Progenitor cell of endocrine pancreas (in vitro differentiated cells): ENCODE data around the gene LSAMP. TPM values are rescaled to one million over a fixed set of nuclear protein-coding genes. Genes with fewer than 3 reads are reported as not detected.
"Not testable (repeated sequence)": the region's sequence is repeated elsewhere in the genome, so short reads cannot be mapped to it uniquely, and the experiment has no call there.

Source experiments
- DNase-seq: peaks from one replicate; pipeline ENCODE4 v3.0.0; 2021; ENCODE audit warnings: low spot score; ENCODE audit not compliant: unreplicated experiment
- H3K27ac Mint-ChIP-seq: 2 replicates; pipeline ENCODE4 v1.8.0; 2021; ENCODE audit warnings: mild to moderate bottlenecking, moderate library complexity, mixed read lengths
- H3K27me3 Mint-ChIP-seq: 2 replicates; pipeline ENCODE4 v1.8.0; 2021; ENCODE audit warnings: mixed read lengths
- H3K36me3 Mint-ChIP-seq: 2 replicates; pipeline ENCODE4 v1.8.0; 2022; ENCODE audit warnings: mixed read lengths; ENCODE audit not compliant: insufficient read depth
- H3K4me1 Mint-ChIP-seq: 2 replicates; pipeline ENCODE4 v1.8.0; 2021; ENCODE audit warnings: low read depth, mixed read lengths
- H3K4me3 Mint-ChIP-seq: 2 replicates; pipeline ENCODE4 v1.8.0; 2021; ENCODE audit warnings: low read depth, mild to moderate bottlenecking, moderate library complexity, mixed read lengths
- H3K9me3 Mint-ChIP-seq: 2 replicates; pipeline ENCODE4 v1.8.0; 2021; ENCODE audit warnings: low read depth, mixed read lengths
- CTCF ChIP-seq: fragments of 200-600 bp; sonication (generic); IDR thresholded peaks from one replicate; pipeline ENCODE4 v1.5.0; 2021; ENCODE audit warnings: antibody characterized with exemption, mild to moderate bottlenecking; ENCODE audit not compliant: unreplicated experiment
- total RNA-seq: library from RNA; stranded (reverse); gene quantifications from 2 replicates; pipeline ENCODE4 v1.2.1, GENCODE V29; 2021

LSAMP gene
- total RNA-seq, 1 donor from 2014 or later = 20.7 TPM

DNA sequence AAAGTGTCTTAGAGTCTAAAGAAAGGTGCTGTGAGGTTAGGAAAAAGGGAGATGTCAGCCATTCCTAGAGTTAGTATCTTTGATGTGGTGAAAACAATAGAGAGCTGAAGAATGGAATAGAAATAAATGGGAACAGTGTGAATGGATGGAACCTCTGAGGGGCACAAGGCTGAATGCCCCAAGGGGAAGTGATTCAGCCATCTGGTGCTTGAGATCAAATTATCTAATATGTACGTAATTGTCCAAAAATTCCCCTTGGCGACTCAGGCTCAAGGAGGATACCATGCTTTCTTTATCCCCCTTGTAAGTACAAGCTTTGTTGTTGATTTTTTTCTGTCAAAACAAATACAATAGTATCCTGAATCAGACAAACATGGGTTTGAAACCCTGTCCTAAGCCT lies 361.6 kb downstream of the LSAMP start:
- no peaks in the 10 kb centered on the region for H3K9me3 Mint-ChIP-seq
- no peak overlapping the region for H3K4me3 Mint-ChIP-seq
- no peak for TF ChIP-seq CTCF
- H3K27ac Mint-ChIP-seq = no peak overlapping the region
- no peaks in the 10 kb centered on the region for H3K27me3 Mint-ChIP-seq
- H3K4me1 Mint-ChIP-seq = no peaks in the 10 kb centered on the region
- DNase-seq = no peak
- no peaks in the 10 kb centered on the region for H3K36me3 Mint-ChIP-seq

- no peaks in the 10 kb centered on the region for H3K4me1 Mint-ChIP-seq
- H3K27me3 Mint-ChIP-seq = no peaks in the 10 kb centered on the region
- H3K4me3 Mint-ChIP-seq = no peak overlapping the region
- no peak for TF ChIP-seq CTCF
- H3K9me3 Mint-ChIP-seq = no peaks in the 10 kb centered on the region
- no peak for DNase-seq
- H3K36me3 Mint-ChIP-seq = no peaks in the 10 kb centered on the region
- no peak overlapping the region for H3K27ac Mint-ChIP-seq
Observed at GRCh38 chr3:116078561-116078960, 366.7 kb downstream of the LSAMP start.

DNA sequence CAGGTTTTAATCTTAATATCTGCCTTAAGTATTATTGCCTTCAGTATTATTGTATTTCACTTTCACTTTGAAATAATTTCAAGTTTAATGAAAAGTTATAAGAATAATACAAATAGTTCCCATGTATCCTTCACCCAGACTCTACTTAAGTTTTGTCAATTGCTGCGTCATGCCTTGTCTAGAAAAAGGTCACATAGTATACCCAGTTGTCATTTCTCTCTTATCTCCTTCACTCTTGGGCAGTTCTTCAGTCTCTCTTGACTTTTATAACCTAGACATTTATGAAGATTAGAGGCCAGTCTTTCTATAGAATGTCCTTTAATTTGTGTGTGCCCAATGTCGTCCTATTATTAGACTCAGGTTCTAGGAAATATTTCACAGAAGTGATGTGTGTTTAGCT lies 367.7 kb downstream of the LSAMP start:
- DNase-seq = no peak
- Mint-ChIP-seq H3K9me3 (no peaks in the 10 kb centered on the region), H3K27me3 (no peaks in the 10 kb centered on the region), H3K4me3 (no peak overlapping the region), H3K27ac (no peak overlapping the region), H3K4me1 (no peaks in the 10 kb centered on the region), H3K36me3 (no peaks in the 10 kb centered on the region)
- TF ChIP-seq CTCF = no peak

GRCh38 chr3:116077059-116077458 lies 368.2 kb downstream of the LSAMP start:
- H3K27me3 Mint-ChIP-seq = no peaks in the 10 kb centered on the region
- no peak overlapping the region for H3K27ac Mint-ChIP-seq
- DNase-seq = no peak
- H3K4me3 Mint-ChIP-seq = no peak overlapping the region
- H3K9me3 Mint-ChIP-seq = no peaks in the 10 kb centered on the region
- H3K4me1 Mint-ChIP-seq = no peaks in the 10 kb centered on the region
- no peak for TF ChIP-seq CTCF
- H3K36me3 Mint-ChIP-seq = no peaks in the 10 kb centered on the region

DNA sequence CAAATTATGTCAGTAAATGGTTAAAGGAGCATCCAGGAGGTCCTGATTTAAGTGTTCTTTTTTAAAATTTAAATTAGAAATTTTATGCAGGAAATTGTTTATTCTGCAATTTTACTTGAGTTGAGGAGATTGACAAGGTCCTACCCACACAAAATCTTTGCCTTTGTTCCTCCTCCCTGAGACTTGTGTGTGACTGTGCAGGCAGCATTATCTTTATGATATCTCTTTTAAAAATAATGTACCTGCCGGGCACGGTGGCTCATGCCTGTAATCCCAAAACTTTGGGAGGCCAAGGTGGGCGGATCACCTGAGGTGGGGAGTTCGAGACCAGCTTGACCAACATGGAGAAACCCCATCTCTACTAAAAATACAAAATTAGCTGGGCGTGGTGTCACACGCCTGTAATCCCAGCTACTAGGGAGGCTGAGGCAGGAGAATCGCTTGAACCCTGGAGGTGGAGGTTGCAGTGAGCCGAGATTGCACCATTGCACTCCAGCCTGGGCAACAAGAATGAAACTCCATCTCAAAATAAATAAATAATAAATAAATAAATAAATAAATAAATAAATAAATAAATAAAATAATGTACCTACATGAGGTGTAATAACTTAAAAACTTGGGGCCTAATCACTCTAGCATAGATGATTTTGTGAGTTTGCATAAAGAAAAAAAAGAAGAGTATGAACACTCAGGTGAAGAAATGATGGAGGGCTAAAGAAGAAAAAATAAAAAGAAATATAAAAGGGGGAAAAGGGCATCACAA lies 374.6 kb downstream of the LSAMP start:
- not testable (repeated sequence) for H3K4me3 Mint-ChIP-seq, H3K36me3 Mint-ChIP-seq, DNase-seq, H3K9me3 Mint-ChIP-seq, H3K4me1 Mint-ChIP-seq, H3K27ac Mint-ChIP-seq, H3K27me3 Mint-ChIP-seq

- no peak overlapping the region for H3K27ac Mint-ChIP-seq
- no peaks in the 10 kb centered on the region for H3K4me1 Mint-ChIP-seq
- no peaks in the 10 kb centered on the region for H3K9me3 Mint-ChIP-seq
- no peak overlapping the region for H3K4me3 Mint-ChIP-seq
- DNase-seq = no peak
- no peaks in the 10 kb centered on the region for H3K36me3 Mint-ChIP-seq
- no peak for TF ChIP-seq CTCF
- H3K27me3 Mint-ChIP-seq = no peaks in the 10 kb centered on the region
Observed at GRCh38 chr3:116070061-116070460, 375.2 kb downstream of the LSAMP start.
